Endothelial cell of umbilical vein (primary cell): ENCODE measurements around the gene GKN2. TPM values are rescaled to one million over a fixed set of nuclear protein-coding genes. Genes with fewer than 3 reads are reported as not detected.

ENCODE experiments used
- BruUV-seq: library from RNA; stranded (reverse); fragments of 400-500 nt; replicated peaks from 2 replicates; lab custom pipeline; 2021; lab: Mats Ljungman, UMichigan
- CTCF ChIA-PET: fragments of 300-600, 350-600 bp; sonication (Branson Sonifier 250); formaldehyde crosslinking; loops from one replicate; lab custom pipeline; 2021; ENCODE audit warnings: antibody characterized with exemption, inconsistent platforms; lab: Charles Lee
- POLR2A ChIA-PET: fragments of 300-600, 350-600 bp; sonication (Branson Sonifier 250); formaldehyde crosslinking; loops from one replicate; lab custom pipeline; 2021; ENCODE audit warnings: antibody characterized with exemption, inconsistent platforms; lab: Charles Lee
- DNase-seq: peaks from one replicate; pipeline ENCODE4 v3.0.0-alpha.2; 2011; ENCODE audit warnings: low read depth, low spot score
- FAIRE-seq: peaks from 2 replicates; lab custom pipeline; 2011; peaks lifted over from hg19 to GRCh38; lab: Jason Lieb, UNC
- H2AFZ ChIP-seq: 2 replicates; pipeline ENCODE4 v1.6.0; 2012; ENCODE audit warnings: low read depth, low read length, control low read depth, inconsistent platforms
- H3K27ac ChIP-seq: 2 replicates; pipeline ENCODE4 v1.5.1; 2011; ENCODE audit warnings: low read depth, mild to moderate bottlenecking, control low read depth, low read length, moderate library complexity; ENCODE audit not compliant: insufficient read depth
- H3K27me3 ChIP-seq, 2 experiments: 2 replicates each; pipeline versions ENCODE4 v1.6.0 to v1.6.1; 2011; ENCODE audit warnings: low read length in 2 of 2, mixed read lengths in 1 of 2; ENCODE audit not compliant: control insufficient read depth in 2 of 2, insufficient read depth in 2 of 2
- H3K36me3 ChIP-seq, 2 experiments: 2 replicates in 1 of 2; 3 replicates in 1 of 2; pipeline ENCODE4 v1.5.1; 2011; ENCODE audit warnings: low read length in 2 of 2, mild to moderate bottlenecking in 1 of 2, moderate library complexity in 1 of 2; ENCODE audit not compliant: control insufficient read depth in 2 of 2, insufficient read depth in 2 of 2; ENCODE audit errors: extremely low read depth in 1 of 2
- H3K4me1 ChIP-seq: 3 replicates; pipeline ENCODE4 v1.5.1; 2011; ENCODE audit warnings: mild to moderate bottlenecking, low read length; ENCODE audit not compliant: control insufficient read depth, insufficient read depth; ENCODE audit errors: extremely low read depth
- H3K4me2 ChIP-seq: 2 replicates; pipeline ENCODE4 v1.6.1; 2011; ENCODE audit warnings: low read length, control low read depth, mixed read lengths; ENCODE audit not compliant: insufficient read depth
- H3K4me3 ChIP-seq, 3 experiments: fragments of 200-600 bp in 1 of 3; sonication (generic), shearing (Covaris generic) in 1 of 3; replicated peaks in 1 of 3; 2 replicates each; pipeline ENCODE4 v1.5.1; 2011 to 2016; ENCODE audit warnings: control low read depth in 3 of 3, low read length in 3 of 3, mild to moderate bottlenecking in 2 of 3, inconsistent platforms in 1 of 3, low read depth in 1 of 3, moderate library complexity in 1 of 3; ENCODE audit not compliant: insufficient read depth in 1 of 3
- H3K79me2 ChIP-seq: 2 replicates; pipeline ENCODE4 v1.6.0; 2012; ENCODE audit warnings: low read length, inconsistent platforms; ENCODE audit not compliant: control insufficient read depth, insufficient read depth
- H3K9ac ChIP-seq: replicated peaks from 2 replicates; pipeline ENCODE3; 2011; ENCODE audit warnings: low read length, control low read depth; ENCODE audit not compliant: insufficient read depth; ENCODE audit errors: extremely low read depth
- H3K9me1 ChIP-seq: replicated peaks from 3 replicates; pipeline ENCODE4 v1.6.0; 2011; ENCODE audit warnings: mild to moderate bottlenecking, low read length; ENCODE audit not compliant: control insufficient read depth, insufficient read depth; ENCODE audit errors: extremely low read depth
- H3K9me3 ChIP-seq: replicated peaks from 2 replicates; pipeline ENCODE4 v1.5.1; 2012; ENCODE audit warnings: low read length, inconsistent platforms; ENCODE audit not compliant: control insufficient read depth, insufficient read depth
- H4K20me1 ChIP-seq: replicated peaks from 2 replicates; pipeline ENCODE3; 2011; ENCODE audit warnings: mild to moderate bottlenecking, low read length; ENCODE audit not compliant: control insufficient read depth, insufficient read depth; ENCODE audit errors: extremely low read depth
- CTCF ChIP-seq, 2 donors: IDR thresholded peaks; 1 replicate in 1 of 2; 2 replicates in 1 of 2; pipeline ENCODE4 v1.5.1; 2011; ENCODE audit warnings: low read length in 2 of 2, mild to moderate bottlenecking in 2 of 2, moderate library complexity in 2 of 2, control low read depth in 1 of 2, inconsistent platforms in 1 of 2, low read depth in 1 of 2; ENCODE audit not compliant: insufficient read depth in 1 of 2; ENCODE audit errors: extremely low read depth in 1 of 2
- EZH2 ChIP-seq: IDR thresholded peaks from 2 replicates; pipeline ENCODE4 v1.6.1; 2012; ENCODE audit warnings: borderline replicate concordance, low read depth, mild to moderate bottlenecking, moderate library complexity, low read length, inconsistent platforms; ENCODE audit not compliant: severe bottlenecking
- FOS ChIP-seq: IDR thresholded peaks from 2 replicates; pipeline ENCODE4 v1.6.1; 2011; ENCODE audit warnings: mild to moderate bottlenecking, low read length, moderate library complexity, borderline replicate concordance; ENCODE audit not compliant: insufficient read depth
- GATA2 ChIP-seq: IDR thresholded peaks from 2 replicates; pipeline ENCODE4 v1.7.0; 2011; ENCODE audit warnings: low read depth, mild to moderate bottlenecking, moderate library complexity, mixed read lengths, low read length; ENCODE audit not compliant: insufficient read length, insufficient read depth
- JUN ChIP-seq: IDR thresholded peaks from 2 replicates; pipeline ENCODE4 v1.6.1; 2011; ENCODE audit warnings: borderline replicate concordance, low read depth; ENCODE audit not compliant: insufficient read length, insufficient read depth
- MYC ChIP-seq: IDR thresholded peaks from one replicate; pipeline ENCODE4 v1.6.1; 2011; ENCODE audit warnings: mild to moderate bottlenecking, low read depth, low read length
- POLR2A ChIP-seq: IDR thresholded peaks from 2 replicates; pipeline ENCODE4 v1.6.1; 2012; ENCODE audit warnings: low read depth, mild to moderate bottlenecking, control low read depth, low read length
- POLR2AphosphoS5 ChIP-seq: IDR thresholded peaks from 2 replicates; pipeline ENCODE4 v1.6.1; 2012; ENCODE audit warnings: low read depth, mild to moderate bottlenecking, control low read depth, low read length, moderate library complexity; ENCODE audit not compliant: insufficient read depth
- dilution Hi-C: fragments of 300-500 bp; cut with MboI; formaldehyde crosslinking; loops from one replicate; pipeline ENCODE4 v1.15.0; 2019; ENCODE audit warnings: low sequenced_read_pairs; ENCODE audit not compliant: extremely low pct_ligation_motif_present
- intact Hi-C: fragments of 100-400 bp; cut with micrococcal nuclease; formaldehyde crosslinking; loops from one replicate; pipeline ENCODE4 v1.10.0; 2022
- polyA plus RNA-seq, 4 experiments: library from polyadenylated mRNA; depleted of rRNA in 3 of 4; stranded (reverse) in 3 of 4; unstranded in 1 of 4; fragments of >200 nt; gene quantifications; 2 replicates each; pipeline versions ENCODE4 v1.2.1 to v1.2.3, GENCODE V29; 2011 to 2012; ENCODE audit warnings: missing spikeins in 1 of 4
- total RNA-seq: library from RNA; stranded (reverse); gene quantifications from 2 replicates; pipeline ENCODE4 v1.2.3, GENCODE V29; 2021
- TF ChIP-seq, protein P1 (sequence below): IDR thresholded peaks from 2 replicates; pipeline ENCODE4 v1.6.1; 2011; ENCODE audit not compliant: insufficient read depth, insufficient read length

GKN2 gene
- total and polyA plus RNA-seq, 2 donors (not counting 3 experiments of a cell fraction or from before 2014, with no cell fraction given), result not detected

DNA sequence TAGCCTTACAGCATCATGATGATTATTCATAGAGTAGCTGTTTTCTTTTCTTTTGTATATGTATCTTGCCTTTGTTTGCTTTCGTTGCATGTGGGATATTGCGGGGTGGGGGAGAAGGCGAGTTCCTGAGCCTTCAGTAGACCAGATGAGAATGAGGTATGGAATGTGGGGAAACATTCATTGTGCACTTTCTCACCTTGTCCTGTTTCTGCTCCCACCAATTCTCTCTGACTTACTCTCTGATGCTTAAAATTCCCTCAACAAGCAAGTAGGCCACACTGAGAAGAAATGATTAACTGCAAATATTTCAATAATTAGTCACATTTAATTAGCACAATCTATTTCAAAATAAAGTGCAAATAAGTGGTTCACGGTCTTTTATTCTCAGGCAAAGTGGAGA, 31.0 kb downstream of the GKN2 start:
- Histone ChIP-seq H3K9me1 (no peaks in the 10 kb centered on the region), H3K9me3 (no peaks in the 10 kb centered on the region), H3K4me1 (peaks cover 5% of the 10 kb centered on the region), H3K27ac (no peak overlapping the region), H3K79me2 (no peaks in the 10 kb centered on the region), H3K4me3 (no peak overlapping the region), H4K20me1 (no peaks in the 10 kb centered on the region), H3K4me2 (no peak overlapping the region), H3K36me3 (no peaks in the 10 kb centered on the region), H3K9ac (no peak overlapping the region), H2AFZ (no peak overlapping the region), H3K27me3 (peaks cover 0 to 3% of the 10 kb centered on the region in 2 experiments)
- FAIRE-seq (no peak), DNase-seq (no peak)
- TF ChIP-seq EZH2 (no peak), MYC (no peak), POLR2A (no peak), GATA2 (no peak), CTCF (IDR thresholded peaks at IDR 0.05; ENCODE audit: extremely low read depth in 1 of 2, insufficient read depth in 1 of 2, low read depth in 1 of 2, low read length in 2 of 2) (no peak), JUN (no peak), POLR2AphosphoS5 (no peak), FOS (no peak)
- TF ChIP-seq, protein P1, sequence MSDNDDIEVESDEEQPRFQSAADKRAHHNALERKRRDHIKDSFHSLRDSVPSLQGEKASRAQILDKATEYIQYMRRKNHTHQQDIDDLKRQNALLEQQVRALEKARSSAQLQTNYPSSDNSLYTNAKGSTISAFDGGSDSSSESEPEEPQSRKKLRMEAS, result no peak
- BruUV-seq, result no TSS peak
- intact Hi-C loops, result no loop called here
- CTCF ChIA-PET, result interaction anchor here (0.9 to 12.3 kb wide), 6 partner anchors 12 to 458 kb away, joined by 3 to 517 read pairs (median 9); no protein-coding TSS in a partner anchor
- dilution Hi-C loops, result no loop called here
- POLR2A ChIA-PET, result no interaction called here
